Colonic mucosa (tissue), 4 donors: ENCODE data around the gene ZFP36L2. TPM values are rescaled to one million over a fixed set of nuclear protein-coding genes. Genes with fewer than 3 reads are reported as not detected.

Experiments
- DNase-seq: peaks from one replicate; pipeline ENCODE4 v3.0.0-alpha.2; 2020
- H3K27ac ChIP-seq: fragments of 200-600 bp; one replicate; pipeline ENCODE4 v1.8.0; 2021
- H3K27me3 ChIP-seq: fragments of 200-600 bp; one replicate; pipeline ENCODE4 v1.8.0; 2021
- H3K36me3 ChIP-seq: fragments of 200-600 bp; one replicate; pipeline ENCODE4 v1.8.0; 2021
- H3K4me1 ChIP-seq: fragments of 200-600 bp; one replicate; pipeline ENCODE4 v1.8.0; 2021; ENCODE audit warnings: mild to moderate bottlenecking
- H3K4me3 ChIP-seq: fragments of 200-600 bp; one replicate; pipeline ENCODE4 v1.8.0; 2021
- H3K9ac ChIP-seq, 2 donors: one replicate each; pipeline ENCODE4 v1.7.0; 2013; ENCODE audit warnings: control low read depth in 2 of 2, low read depth in 2 of 2, low read length in 2 of 2
- H3K9me3 ChIP-seq: fragments of 200-600 bp; one replicate; pipeline ENCODE4 v1.8.0; 2021
- CTCF ChIP-seq: fragments of 200-600 bp; IDR thresholded peaks from one replicate; pipeline ENCODE4 v1.8.0; 2022; ENCODE audit warnings: antibody characterized with exemption, mild to moderate bottlenecking
- intact Hi-C: fragments of 100-400 bp; cut with DNase I; formaldehyde crosslinking; loops from one replicate; pipeline ENCODE4 v1.14.1; 2022
- total RNA-seq, 2 donors: library from RNA; stranded (reverse); fragmentation: NEBNext Ultra II Directional in 1 of 2; extraction: Animal tissue kit (Norgen Biotek cat#: 25700) in 1 of 2; gene quantifications; one replicate each; pipeline ENCODE4 v1.2.1, GENCODE V29; 2021
- donor health status: healthy.
- donor health status: DM: no; HTN: no; CAD: no.
- donor health status: DM: no; HTN: no; CAD: no.

ZFP36L2 gene
- total RNA-seq, 2 donors from 2014 or later: 166 to 205 TPM

GRCh38 chr2:43248621-43249020 is 22.2 kb upstream of the ZFP36L2 start:
- H3K9me3 ChIP-seq: no peaks in the 10 kb centered on the region
- H3K4me1 ChIP-seq: no peaks in the 10 kb centered on the region
- H3K27me3 ChIP-seq: no peaks in the 10 kb centered on the region
- no peak overlapping the region for H3K9ac ChIP-seq
- H3K4me3 ChIP-seq: no peak overlapping the region
- TF ChIP-seq CTCF: no peak
- DNase-seq: no peak
- no peak overlapping the region for H3K27ac ChIP-seq
- no peaks in the 10 kb centered on the region for H3K36me3 ChIP-seq
- intact Hi-C loops: no loop called here

GRCh38 chr2:43246641-43247040 is 20.2 kb upstream of the ZFP36L2 start:
- Histone ChIP-seq H3K27ac (no peak overlapping the region), H3K4me1 (no peaks in the 10 kb centered on the region), H3K9ac (no peak overlapping the region), H3K9me3 (no peaks in the 10 kb centered on the region), H3K4me3 (no peak overlapping the region), H3K27me3 (no peaks in the 10 kb centered on the region), H3K36me3 (no peaks in the 10 kb centered on the region)
- intact Hi-C loops: no loop called here
- no peak for DNase-seq
- no peak for TF ChIP-seq CTCF

GRCh38 chr2:43241558-43241957 is 15.2 kb upstream of the ZFP36L2 start:
- Histone ChIP-seq H3K9ac (no peak overlapping the region), H3K36me3 (no peaks in the 10 kb centered on the region), H3K4me3 (no peak overlapping the region), H3K27ac (no peak overlapping the region), H3K4me1 (no peaks in the 10 kb centered on the region), H3K9me3 (no peaks in the 10 kb centered on the region), H3K27me3 (no peaks in the 10 kb centered on the region)
- no peak for TF ChIP-seq CTCF
- DNase-seq: no peak
- intact Hi-C loops: no loop called here

- Histone ChIP-seq H3K27me3 (no peaks in the 10 kb centered on the region), H3K36me3 (no peaks in the 10 kb centered on the region), H3K9ac (no peak overlapping the region), H3K4me1 (no peaks in the 10 kb centered on the region), H3K4me3 (no peak overlapping the region), H3K9me3 (no peaks in the 10 kb centered on the region), H3K27ac (peak overlapping the region; percentile 25)
- DNase-seq: no peak
- intact Hi-C loops: no loop called here
- no peak for TF ChIP-seq CTCF
These were observed 14.4 kb upstream of the ZFP36L2 start for GRCh38 chr2:43240766-43241150.

- Histone ChIP-seq H3K4me3 (no peak overlapping the region), H3K9ac (no peak overlapping the region), H3K9me3 (no peaks in the 10 kb centered on the region), H3K27me3 (no peaks in the 10 kb centered on the region), H3K4me1 (no peaks in the 10 kb centered on the region), H3K36me3 (no peaks in the 10 kb centered on the region), H3K27ac (peak overlapping the region; percentile 25)
- no peak for DNase-seq
- intact Hi-C loops: loop anchor here (10.0 kb wide), 1 partner anchor 385 kb away; no protein-coding TSS in a partner anchor
- no peak for TF ChIP-seq CTCF
These were observed 13.8 kb upstream of the ZFP36L2 start for GRCh38 chr2:43239981-43240765.
